HG02759 (cell line): Measurements from ENCODE around the gene GZMM.

Experiments used
- ATAC-seq: cut with Tn5 transposase; IDR thresholded peaks from one replicate; pipeline ENCODE4 v1.9.1; 2021; ENCODE audit warnings: mild to moderate bottlenecking, moderate library complexity; ENCODE audit not compliant: unreplicated experiment

Gene GZMM

GRCh38 chr19:511101-511851 lies 32.6 kb upstream of the GZMM start:
- ATAC-seq = no peak

- no peak for ATAC-seq
Observed at GRCh38 chr19:512547-513365, 31.1 kb upstream of the GZMM start.

GRCh38 chr19:513368-514165 lies 30.3 kb upstream of the GZMM start:
- no peak for ATAC-seq

GRCh38 chr19:514166-514663 lies 29.6 kb upstream of the GZMM start:
- ATAC-seq = no peak

GRCh38 chr19:517721-518597 lies 25.9 kb upstream of the GZMM start:
- no peak for ATAC-seq

- ATAC-seq = no peak
Observed at GRCh38 chr19:518598-519231, 25.1 kb upstream of the GZMM start.

GRCh38 chr19:519449-519865 lies 24.4 kb upstream of the GZMM start:
- ATAC-seq = no peak

GRCh38 chr19:522726-523125 lies 21.1 kb upstream of the GZMM start:
- no peak for ATAC-seq

GRCh38 chr19:524062-524674 lies 19.7 kb upstream of the GZMM start:
- ATAC-seq = no peak

- no peak for ATAC-seq
Observed at GRCh38 chr19:525029-525428, 18.8 kb upstream of the GZMM start.

- ATAC-seq = no peak
Observed at GRCh38 chr19:525857-526419, 17.9 kb upstream of the GZMM start.

GRCh38 chr19:530134-531008 lies 13.5 kb upstream of the GZMM start:
- no peak for ATAC-seq

- ATAC-seq = peak; percentile 79
Observed at GRCh38 chr19:531009-531752, 12.7 kb upstream of the GZMM start.

- ATAC-seq = no peak
Observed at GRCh38 chr19:531753-532560, 11.9 kb upstream of the GZMM start, which contains the start of gene CDC34. TSS of gene CDC34 (plus strand) at chr19:531760. CDS start at chr19:531932, 172 bp downstream.

GRCh38 chr19:532561-533363 lies 11.1 kb upstream of the GZMM start:
- ATAC-seq = no peak
